PC-3 (cell line): Measurements from ENCODE around the gene MAD2L1BP.

Experiments used
- CTCF ChIP-seq: fragments of 300-600 bp; sonication (generic); conservative IDR thresholded peaks from 2 replicates; pipeline ENCODE4 v1.5.1; 2017; ENCODE audit warnings: antibody characterized with exemption, low read depth, mild to moderate bottlenecking, low read length
- EZH2 ChIP-seq: fragments of 300-600 bp; sonication (generic); IDR thresholded peaks from one replicate; pipeline ENCODE4 v1.6.1; 2017; ENCODE audit warnings: antibody characterized with exemption, mild to moderate bottlenecking, low read length; ENCODE audit not compliant: unreplicated experiment

GRCh38 chr6:43669922-43670622 lies 34.4 kb downstream of the MAD2L1BP start:
- TF ChIP-seq EZH2: no peak
- no peak for TF ChIP-seq CTCF
